ENCODE results near the gene HORMAD1. TPM values are rescaled to one million over a fixed set of nuclear protein-coding genes. Genes with fewer than 3 reads are reported as not detected.
"Not testable (repeated sequence)": the region's sequence is repeated elsewhere in the genome, so short reads cannot be mapped to it uniquely, and the experiment has no call there.

Gene HORMAD1
- total RNA-seq, 1 donor from 2014 or later, result not detected

DNA sequence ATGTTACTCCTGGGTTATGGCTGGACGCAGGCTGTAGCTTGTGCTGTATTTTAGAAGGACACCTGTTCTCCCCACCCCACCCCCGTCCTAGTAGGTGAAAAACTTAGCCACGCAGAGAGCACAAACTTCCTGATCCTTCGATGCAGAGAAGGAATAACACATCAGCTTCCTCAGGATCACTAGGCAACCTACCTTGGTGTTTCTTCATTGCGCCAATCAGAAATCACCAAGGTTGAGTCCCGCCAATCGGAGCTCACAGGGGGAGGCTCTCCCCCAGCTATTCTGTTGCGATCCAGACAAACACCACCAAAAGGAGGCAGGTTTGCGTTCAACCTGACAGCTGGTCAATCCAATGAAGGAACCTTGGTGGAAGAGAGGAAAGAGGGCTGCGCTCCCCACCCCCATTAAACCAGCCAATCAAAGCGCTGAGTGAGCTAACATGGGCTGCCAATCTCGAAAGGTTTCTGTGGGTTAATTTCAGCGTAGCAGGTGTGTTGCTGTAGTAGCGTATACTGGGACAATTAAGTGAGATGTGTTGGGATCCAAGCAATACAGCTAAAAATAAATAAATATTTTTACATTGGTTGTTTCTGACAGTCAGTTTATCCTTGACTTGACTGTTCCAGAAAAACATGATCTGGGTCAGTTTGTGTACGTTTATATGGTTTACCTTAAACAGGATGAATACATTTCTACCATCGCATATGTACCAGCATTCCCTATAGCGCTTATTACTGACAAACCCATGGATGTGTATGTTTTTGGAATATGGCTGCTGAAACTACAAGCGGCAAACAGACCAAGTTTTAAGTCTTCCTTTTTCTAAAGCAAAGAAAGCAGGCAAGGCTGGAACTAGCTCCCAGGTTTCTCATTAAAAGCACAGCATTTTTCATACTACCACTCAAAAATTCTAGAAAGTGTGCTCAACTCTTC is 23.4 kb downstream of the HORMAD1 start, which contains the start of gene GOLPH3L:
GOLPH3L (minus strand) TSS at position 160 of the 933 bp plus-strand sequence. CDS start 2,316 bp downstream, outside the sequence.
- DNase-seq (ENCODE audit: low read depth in 2 of 2), result peak; percentile 98 to 99

DNA sequence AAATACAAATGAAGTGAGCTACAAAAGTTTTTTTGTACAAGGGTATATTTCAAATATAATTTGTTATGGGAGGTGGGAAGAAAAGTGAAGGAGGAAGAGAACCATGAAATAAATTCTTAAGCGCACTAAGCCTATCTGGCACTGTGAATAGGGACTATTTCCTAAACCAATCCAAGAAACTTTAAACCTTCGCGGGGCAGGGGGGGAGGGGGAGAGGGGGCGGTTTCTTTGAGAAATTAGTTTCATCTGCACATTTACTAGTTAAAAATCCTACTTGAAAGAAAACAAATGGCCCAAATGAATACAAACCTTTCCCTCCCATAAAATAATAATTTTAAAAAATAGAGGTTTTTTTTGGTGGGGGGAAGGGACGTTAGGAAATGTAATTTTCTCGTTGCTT is 24.1 kb downstream of the HORMAD1 start:
- peak in 1 of 2 donors; percentile 16 for DNase-seq (ENCODE audit: low read depth in 2 of 2)

DNA sequence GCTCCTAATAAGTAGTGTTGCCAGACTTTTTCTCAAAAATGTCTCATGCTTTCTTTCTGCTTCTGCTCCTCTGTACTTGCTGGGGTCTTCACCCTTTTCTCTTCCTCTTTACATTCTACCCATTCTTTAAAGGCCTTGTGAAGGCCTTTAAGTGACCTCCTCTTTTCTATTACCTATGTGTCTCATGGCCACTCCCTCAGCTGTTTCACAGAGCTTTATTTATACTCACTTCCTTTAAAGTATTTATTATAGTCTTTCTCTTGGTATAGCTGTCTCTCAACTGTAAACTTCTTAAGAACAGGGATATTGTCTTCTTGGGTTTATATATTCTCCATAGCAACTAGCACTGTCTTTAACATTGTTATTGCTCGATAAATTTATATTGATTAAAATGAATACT is 24.5 kb downstream of the HORMAD1 start:
- DNase-seq (ENCODE audit: low read depth in 2 of 2), result peak in 1 of 2 donors; percentile 13

DNA sequence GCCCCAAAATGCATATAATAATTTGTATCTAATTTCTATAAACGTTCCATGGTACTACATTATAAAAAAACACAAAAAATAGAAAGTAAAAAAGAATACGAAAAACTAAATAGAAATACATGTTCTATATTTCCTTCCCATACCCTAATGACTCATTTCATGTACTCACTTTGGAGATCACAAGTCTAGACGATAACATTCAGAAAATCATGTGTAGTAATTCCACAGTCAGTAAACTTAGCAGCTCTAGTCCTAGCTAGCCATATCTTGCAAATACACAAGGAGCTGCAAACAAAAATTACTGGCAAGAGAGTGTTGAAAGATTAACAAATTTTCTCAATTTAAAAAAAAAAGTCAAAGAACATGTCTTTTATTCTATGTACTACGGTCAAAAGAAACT is 25.1 kb downstream of the HORMAD1 start:
- DNase-seq (ENCODE audit: low read depth in 2 of 2), result peak in 1 of 2 donors; percentile 32

DNA sequence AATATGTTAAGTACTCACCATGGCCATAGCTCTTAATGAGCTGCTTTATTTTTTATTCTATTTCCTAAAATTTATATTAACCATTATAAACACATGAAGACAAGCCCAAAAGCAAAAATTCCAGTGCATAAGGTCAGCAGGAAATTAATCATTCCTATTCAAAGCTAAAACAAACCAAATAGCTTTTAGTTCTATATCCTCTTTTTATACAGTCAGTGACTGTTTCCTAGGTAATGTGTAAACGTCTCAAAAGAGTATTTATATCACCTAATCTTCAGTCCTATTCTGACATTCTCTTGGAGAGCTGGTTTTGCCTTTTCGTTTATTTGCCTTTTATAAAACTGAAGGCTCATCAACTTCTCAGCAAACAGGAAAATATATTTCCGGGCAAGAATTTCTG is 28.0 kb downstream of the HORMAD1 start:
- peak; percentile 61 to 83 for DNase-seq (ENCODE audit: low read depth in 2 of 2)

DNA sequence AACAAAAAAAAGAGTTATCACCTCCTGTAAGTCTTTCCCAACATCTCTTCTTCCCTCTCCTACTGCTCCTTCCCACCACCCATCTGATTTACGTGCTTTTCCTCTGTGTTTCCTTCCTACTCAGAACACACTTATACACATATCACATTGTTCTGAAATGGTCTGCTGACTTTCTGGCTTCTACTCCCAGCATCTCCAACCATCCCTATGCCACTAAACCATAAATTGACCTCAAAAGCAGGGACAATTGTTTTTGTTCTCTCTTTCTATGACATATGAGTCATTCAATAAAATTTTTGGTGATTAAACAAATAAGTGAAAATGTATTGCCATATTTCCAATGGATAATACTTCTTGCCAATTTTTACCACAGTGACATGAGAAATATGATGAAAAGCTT is 31.9 kb downstream of the HORMAD1 start:
- DNase-seq (ENCODE audit: low read depth in 2 of 2), result peak; percentile 10 to 68

DNA sequence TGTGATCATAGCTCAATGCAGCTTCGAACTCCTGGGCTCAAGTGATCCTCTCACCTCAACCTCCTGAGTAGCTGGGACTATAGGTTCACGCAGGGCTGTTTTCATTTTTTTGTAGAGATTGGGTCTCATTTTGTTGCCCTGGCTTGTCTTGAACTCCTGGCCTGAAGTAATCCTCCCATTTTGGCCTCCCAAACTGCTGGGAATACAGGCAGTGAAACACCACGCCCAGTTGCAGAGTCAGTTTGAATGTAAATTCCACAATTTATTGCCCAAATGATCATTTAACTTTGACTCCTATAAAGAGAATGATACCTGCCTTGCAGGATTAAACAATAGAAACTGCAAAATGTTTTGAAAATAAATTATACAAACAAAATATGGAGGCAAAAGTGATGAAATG is 34.4 kb downstream of the HORMAD1 start:
- no peak for DNase-seq (ENCODE audit: low read depth in 2 of 2)

DNA sequence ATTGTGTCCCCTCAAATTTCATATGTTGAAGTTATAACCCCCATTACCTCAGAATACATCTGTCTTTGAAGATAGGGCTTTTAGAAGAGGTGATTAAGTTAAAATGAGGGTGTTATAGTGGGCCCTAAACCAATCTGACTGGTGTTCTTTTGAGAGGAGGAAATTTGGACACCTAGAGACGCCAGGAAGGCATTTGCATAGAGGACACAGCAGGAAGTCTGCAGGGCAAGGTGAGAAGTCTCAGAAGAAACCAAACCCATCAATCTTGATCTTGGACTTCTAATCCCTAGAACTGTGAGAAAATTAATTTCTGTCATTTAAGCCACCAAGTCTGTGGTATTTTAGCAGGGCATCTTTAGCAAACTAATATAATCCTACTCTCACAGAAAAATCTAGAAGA is 36.8 kb downstream of the HORMAD1 start:
- DNase-seq (ENCODE audit: low read depth in 2 of 2), result no peak

DNA sequence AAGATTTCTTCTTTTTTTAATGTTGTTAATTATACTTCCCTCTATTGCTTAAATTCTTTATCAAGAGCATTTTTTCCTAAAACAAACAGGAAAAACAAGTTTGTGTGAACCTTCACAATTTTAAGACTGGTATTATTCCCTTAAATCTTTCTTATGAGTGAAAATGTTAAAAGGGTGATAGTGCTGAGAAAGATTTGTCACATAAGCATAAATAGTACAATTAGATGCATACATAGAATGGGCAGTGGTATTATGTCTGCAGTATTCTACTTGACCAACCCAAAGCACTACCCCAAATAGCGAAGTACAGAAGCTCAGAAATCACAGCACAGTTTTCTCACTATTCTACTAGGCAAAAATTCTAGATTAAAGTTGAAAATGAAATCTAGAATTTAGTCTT is 41.7 kb downstream of the HORMAD1 start:
- DNase-seq (ENCODE audit: low read depth in 2 of 2), result no peak

DNA sequence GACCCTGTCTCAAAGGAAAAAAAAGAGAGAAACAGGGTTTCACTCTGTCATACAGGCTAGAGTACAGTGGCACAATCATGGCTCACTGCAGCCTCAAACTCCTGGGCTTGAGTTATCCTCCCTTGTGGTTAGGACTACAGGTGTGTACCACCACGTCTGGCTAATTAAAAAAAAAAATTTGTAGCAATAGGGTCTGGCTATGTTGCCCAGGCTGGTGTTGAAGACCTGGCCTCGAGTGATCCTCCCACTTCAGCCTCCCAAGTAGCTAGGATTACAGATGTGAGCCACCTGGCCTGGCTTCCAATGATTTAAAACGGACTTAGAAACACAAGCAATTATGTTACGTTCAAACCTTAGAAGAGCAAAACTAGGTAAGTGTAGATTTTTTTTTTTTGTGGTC is 45.8 kb downstream of the HORMAD1 start:
- no peak for DNase-seq (ENCODE audit: low read depth in 2 of 2)

DNA sequence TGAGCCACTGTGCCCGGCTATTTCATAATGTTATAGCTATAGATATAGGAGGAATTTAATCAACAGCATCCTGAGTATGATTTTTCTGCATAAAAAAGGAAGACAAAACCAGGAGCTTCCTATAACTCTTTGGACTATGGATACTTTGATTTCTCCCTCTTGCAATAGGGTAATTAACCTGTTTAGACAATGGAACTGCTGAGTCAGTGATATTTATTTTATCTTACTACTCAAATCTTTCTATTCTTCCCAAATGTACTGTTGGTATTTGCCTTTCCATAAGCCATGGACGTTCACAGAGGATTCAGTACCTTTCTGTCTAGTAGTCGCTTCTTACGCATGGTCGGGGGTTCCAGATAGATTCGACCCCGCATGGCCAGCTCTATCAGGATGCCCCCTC is 57.4 kb downstream of the HORMAD1 start:
- DNase-seq (ENCODE audit: low read depth in 2 of 2), result no peak

DNA sequence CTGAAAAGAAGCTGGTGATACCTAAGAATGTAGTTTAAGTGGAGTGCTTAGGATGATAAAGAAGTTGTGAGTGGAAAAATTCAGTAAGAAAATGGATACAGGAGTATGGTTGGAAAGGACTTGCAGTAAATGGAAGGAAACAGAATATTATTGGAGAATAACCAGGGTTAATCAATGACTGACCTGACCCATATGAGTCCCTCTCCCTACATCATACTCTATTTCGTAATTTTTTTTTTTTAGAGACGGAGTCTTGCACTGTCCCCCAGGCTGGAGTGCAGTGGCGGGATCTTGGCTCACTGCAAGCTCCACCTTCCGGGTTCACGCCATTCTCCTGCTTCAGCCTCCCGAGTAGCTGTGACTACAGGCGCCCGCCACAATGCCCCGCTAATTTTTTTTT is 57.9 kb downstream of the HORMAD1 start:
- no peak for DNase-seq (ENCODE audit: low read depth in 2 of 2)

DNA sequence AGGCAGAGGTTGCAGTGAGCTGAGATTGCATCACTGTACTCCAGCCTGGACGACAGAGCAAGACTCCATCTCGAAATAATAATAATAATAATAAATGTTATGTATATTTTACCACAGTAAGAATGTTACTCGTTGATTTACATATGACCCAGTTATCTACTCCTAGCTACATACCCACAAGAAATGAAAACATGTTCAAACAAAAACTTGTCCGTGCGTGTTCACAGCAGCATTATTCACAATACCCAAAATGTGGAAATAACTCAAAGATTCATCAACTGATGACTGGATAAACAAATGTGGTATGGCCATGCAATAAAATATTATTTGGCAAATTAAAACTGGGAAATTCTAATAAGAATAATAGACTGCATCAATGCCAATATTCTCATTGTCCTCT is 59.5 kb downstream of the HORMAD1 start:
- DNase-seq (ENCODE audit: low read depth in 2 of 2), result no peak

DNA sequence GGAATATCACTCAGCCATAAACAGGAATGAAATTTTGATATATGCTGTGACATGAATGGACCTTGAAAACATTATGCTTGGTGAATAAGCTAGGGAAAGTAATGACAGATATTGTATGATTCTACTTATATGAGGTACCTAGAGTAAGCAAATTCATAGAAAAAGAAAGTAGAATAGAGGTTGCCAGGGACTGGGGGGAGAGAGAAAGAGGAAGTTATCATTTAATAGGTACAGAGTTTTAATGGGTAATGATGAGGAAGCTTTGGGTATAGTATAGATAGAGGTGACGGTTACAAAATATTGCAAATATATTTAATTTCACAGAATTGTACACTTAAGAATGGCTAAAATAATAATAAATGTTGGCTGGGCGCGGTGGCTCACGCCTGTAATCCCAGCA is 60.1 kb downstream of the HORMAD1 start:
- DNase-seq (ENCODE audit: low read depth in 2 of 2), result no peak

DNA sequence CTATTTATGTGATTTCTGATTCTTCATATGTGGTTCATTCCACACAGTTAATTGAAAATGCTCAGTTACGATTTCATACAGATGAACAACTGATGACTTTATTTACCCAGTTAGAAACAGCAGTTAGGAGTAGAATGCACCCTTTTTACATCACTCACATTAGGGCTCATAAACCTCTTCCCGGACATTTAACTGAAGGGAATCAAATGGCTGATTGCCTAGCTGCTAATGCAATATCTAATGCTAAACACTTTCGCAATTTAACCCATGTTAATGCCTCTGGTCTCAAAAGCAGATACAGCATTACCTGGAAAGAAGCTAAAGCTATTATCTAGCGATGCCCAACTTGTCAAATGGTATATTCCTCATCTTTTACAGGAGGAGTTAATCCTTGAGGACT is 63.6 kb downstream of the HORMAD1 start:
- DNase-seq (ENCODE audit: low read depth in 2 of 2), result not testable (repeated sequence)

DNA sequence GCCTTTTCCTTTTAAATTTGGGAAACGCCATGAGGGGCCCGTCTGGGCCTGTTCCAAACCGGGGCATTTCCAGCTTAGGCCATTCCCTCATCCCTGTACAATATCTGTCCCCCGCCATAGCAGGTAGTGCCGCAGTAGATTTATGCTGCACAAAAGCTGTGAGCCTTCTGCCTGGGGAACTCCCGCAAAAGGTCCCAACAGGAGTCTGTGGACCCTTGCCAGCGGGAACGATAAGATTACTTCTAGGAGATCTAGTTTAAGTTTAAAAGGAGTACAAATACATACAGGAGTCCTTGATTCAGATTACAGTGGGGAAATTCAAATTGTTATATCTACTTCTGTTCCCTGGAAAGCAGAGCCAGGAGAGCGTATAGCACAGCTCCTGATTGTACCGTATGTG is 66.1 kb downstream of the HORMAD1 start:
- DNase-seq (ENCODE audit: low read depth in 2 of 2), result not testable (repeated sequence)

DNA sequence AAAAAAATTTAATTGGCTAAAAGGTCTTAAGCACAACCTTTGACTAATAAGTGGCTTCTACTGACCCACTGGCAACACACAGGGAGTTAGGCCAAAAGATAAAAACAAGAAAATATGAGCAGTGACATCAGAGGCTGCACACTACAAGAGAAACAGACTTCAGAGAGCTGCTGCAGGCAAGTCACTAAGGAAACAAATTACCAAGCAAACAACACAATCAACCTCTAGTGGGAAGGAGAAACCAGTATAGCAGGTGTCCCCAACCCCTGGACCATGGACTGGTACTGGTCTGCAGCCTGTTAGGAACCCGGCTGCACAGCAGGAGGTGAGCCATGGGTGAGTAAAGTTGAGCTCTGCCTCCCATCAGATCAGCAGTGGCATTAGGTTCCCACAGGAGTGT is 70.5 kb downstream of the HORMAD1 start:
- DNase-seq (ENCODE audit: low read depth in 2 of 2), result no peak

DNA sequence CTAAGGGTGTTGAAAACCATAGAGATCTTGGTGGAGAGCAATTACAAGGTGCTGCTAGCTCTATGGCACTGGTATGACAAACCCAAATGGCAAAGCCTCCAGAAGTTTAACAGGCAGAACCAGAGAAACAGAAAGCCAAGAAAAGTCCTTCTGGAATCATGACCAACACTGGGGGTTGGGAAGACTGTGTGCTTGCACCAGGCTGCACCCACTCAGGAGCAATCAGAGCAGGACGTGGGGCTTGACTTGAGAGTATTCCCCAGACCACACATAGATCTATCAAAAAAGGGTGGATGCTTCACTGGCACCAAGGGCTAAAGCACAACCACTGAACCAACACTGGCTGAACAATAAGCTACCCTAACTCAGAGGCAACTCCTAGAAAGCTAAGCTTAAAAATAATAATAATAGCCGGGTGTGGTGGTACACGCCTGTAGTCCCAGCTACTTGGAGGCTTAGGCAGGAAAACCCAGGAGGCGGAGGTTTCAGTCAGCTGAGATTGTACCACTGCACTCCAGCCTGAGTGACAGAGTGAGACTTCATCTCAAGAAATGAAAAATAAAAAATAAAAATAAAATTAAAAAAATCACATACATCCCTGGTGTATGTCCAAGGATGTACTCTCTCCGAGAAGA is 71.1 kb downstream of the HORMAD1 start:
- DNase-seq (ENCODE audit: low read depth in 2 of 2), result no peak

Other genes with a start within 250 kb of the HORMAD1 start
- 9.5 and 15.4 TPM in 2 replicates for gene TARS2, start 233.5 kb downstream of the HORMAD1 start, total RNA-seq
- under 0.01 TPM in 2 replicates for gene ECM1, start 212.8 kb downstream of the HORMAD1 start, total RNA-seq
- not detected in 2 replicates for gene FALEC, start 205.1 kb downstream of the HORMAD1 start, total RNA-seq
- 0.13 and 0.25 TPM in 2 replicates for gene ADAMTSL4, start 171.5 kb downstream of the HORMAD1 start, total RNA-seq
- 149 and 187 TPM in 2 replicates for gene MCL1, start 141.3 kb downstream of the HORMAD1 start, total RNA-seq
- gene ENSA, start 91.3 kb downstream of the HORMAD1 start, total RNA-seq, result 78.8 and 95.8 TPM in 2 replicates
- gene GOLPH3L, start 23.7 kb downstream of the HORMAD1 start, total RNA-seq, result 10.7 and 10.9 TPM in 2 replicates
- 27.9 and 51.7 TPM in 2 replicates for gene CTSS, start 44.9 kb upstream of the HORMAD1 start, total RNA-seq
- 0.51 and 0.63 TPM in 2 replicates for gene CTSK, start 87.4 kb upstream of the HORMAD1 start, total RNA-seq
- 16.0 and 19.6 TPM in 2 replicates for gene ARNT, start 155.7 kb upstream of the HORMAD1 start, total RNA-seq
- gene CTXND2, start 166.2 kb upstream of the HORMAD1 start, total RNA-seq, result not detected in 2 replicates
- 25.9 and 32.9 TPM in 2 replicates for gene SETDB1, start 205.5 kb upstream of the HORMAD1 start, total RNA-seq

Data from dermis microvascular lymphatic vessel endothelial cell (primary cell).